ENCODE results near the gene NDUFA3. TPM values are rescaled to one million over a fixed set of nuclear protein-coding genes. Genes with fewer than 3 reads are reported as not detected.

Gene NDUFA3
- total and polyA plus RNA-seq, 2 of the 13 experiments (the other 11 are each of a cell fraction or from before 2014, with no cell fraction given): 31.6 to 75.4 TPM

DNA sequence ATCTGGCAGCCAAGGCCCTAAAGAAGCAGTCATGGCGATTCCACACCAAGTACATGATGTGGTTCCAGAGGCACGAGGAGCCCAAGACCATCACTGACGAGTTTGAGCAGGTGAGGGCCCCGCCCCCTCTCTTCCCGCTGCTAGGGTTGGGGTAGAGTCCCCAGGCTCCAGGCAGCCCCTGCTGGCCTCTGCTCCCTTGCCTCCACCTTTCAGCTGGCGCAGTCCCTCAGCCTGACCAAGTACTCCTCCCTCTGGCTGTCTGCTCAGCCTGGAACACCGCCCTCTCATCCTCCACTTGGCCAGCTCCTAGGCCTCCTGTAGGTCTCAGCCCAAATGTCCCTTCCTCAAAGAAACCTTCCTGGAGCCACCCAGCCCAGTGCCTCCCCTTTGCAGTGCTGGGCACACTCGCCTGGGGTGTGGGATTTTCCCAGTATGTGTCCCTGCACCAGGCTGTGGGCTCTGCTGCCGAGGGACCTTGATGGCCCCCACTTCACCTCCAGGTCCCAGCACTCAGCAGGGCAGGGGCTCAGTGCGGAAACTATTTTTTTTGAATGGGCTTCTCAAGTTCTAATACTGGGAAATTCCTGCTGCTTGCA, 51.2 kb downstream of the NDUFA3 start:
- POLR2A ChIA-PET: no interaction called here
- no peaks in the 10 kb centered on the region for H3K27me3 ChIP-seq (ENCODE audit: control insufficient read depth in 1 of 2, insufficient read depth in 2 of 2, low read length in 2 of 2)
- ATAC-seq (no peak; the same call in 2 of the 3 replicates), FAIRE-seq (no peak), DNase-seq (ENCODE audit: low spot score) (no peak)
- H2AFZ ChIP-seq (ENCODE audit: low read length): no peak overlapping the region
- no peak overlapping the region for H3K9ac ChIP-seq (ENCODE audit: insufficient read depth, low read depth, low read length)
- TF ChIP-seq POLR2G (IDR thresholded peaks at IDR 0.05; ENCODE audit: low read depth, low read length) (0 out of 2 replicates have a peak, but pooled peaks have one; percentile 37), ZKSCAN5 (CRISPR knock-in tag; IDR thresholded peaks at IDR 0.05) (no peak), RBFOX2 (IDR thresholded peaks at IDR 0.05; ENCODE audit: low read depth, low read length) (0 out of 2 replicates have a peak, but pooled peaks have one; percentile 24), POLR2AphosphoS5 (IDR thresholded peaks at IDR 0.05; ENCODE audit: low read depth, low read length) (peak; percentile 22; the same call in 1 of the 2 replicates), RBM22 (optimal IDR thresholded peaks at IDR 0.05; ENCODE audit: low read length) (peak; percentile 41), POLR2A (IDR thresholded peaks at IDR 0.05; ENCODE audit: insufficient read depth in 1 of 2, low read depth in 2 of 2, low read length in 2 of 2) (0 out of 4 replicates have a peak, but pooled peaks of 1 of the 2 experiments have one; percentile 24), KLF13 (CRISPR knock-in tag; IDR thresholded peaks at IDR 0.05) (no peak), AGO2 (optimal IDR thresholded peaks at IDR 0.05; ENCODE audit: low read depth, low read length) (peak; percentile 77), SMARCE1 (IDR thresholded peaks at IDR 0.05; ENCODE audit: borderline replicate concordance) (no peak)
- intact Hi-C loops (cut with micrococcal nuclease; ENCODE audit: unreplicated experiment): no loop called here
- no peak overlapping the region for H3K27ac ChIP-seq (ENCODE audit: extremely low read length, insufficient read depth, low read length)
- no peaks in the 10 kb centered on the region for H3K9me3 ChIP-seq (ENCODE audit: low read length)
- BruUV-seq (replicated peaks): no TSS peak
- CTCF ChIA-PET (ENCODE audit: low intra/inter-chr PET ratio, low total read pairs): no interaction called here
- no peak overlapping the region for H3K4me2 ChIP-seq (ENCODE audit: low read depth, low read length)
- in situ Hi-C loops (cut with HindIII; ENCODE audit: extremely low pct_ligation_motif_present, low pct_unique_long_range_greater_than_20kb): no loop called here
- H3K4me3 ChIP-seq (replicated peaks in 1 of 3; ENCODE audit: insufficient read depth in 1 of 3, low read depth in 2 of 3, low read length in 3 of 3): no peak overlapping the region
- H3K36me3 ChIP-seq (replicated peaks in 1 of 2; ENCODE audit: control insufficient read depth in 1 of 2, insufficient read depth in 2 of 2, low read length in 2 of 2): peaks cover 32 to 88% of the 10 kb centered on the region in 2 experiments
- H4K20me1 ChIP-seq (ENCODE audit: insufficient read depth, low read length): 0 out of 2 replicates have a peak, but pooled peaks cover 3% of the 10 kb centered on the region
- WGBS (ENCODE audit: low lambda C conversion rate): 98% methylated on average over 4 of the region's 10 CpGs
- peaks cover 9% of the 10 kb centered on the region for H3K4me1 ChIP-seq (ENCODE audit: insufficient read depth, low read length)
- peaks cover 6% of the 10 kb centered on the region for H3K79me2 ChIP-seq (ENCODE audit: insufficient read depth, low read length)
